ENCODE results near the gene CFAP210. TPM values are rescaled to one million over a fixed set of nuclear protein-coding genes. Genes with fewer than 3 reads are reported as not detected.

The CFAP210 gene
- total RNA-seq, 2 donors from 2014 or later = not detected

DNA sequence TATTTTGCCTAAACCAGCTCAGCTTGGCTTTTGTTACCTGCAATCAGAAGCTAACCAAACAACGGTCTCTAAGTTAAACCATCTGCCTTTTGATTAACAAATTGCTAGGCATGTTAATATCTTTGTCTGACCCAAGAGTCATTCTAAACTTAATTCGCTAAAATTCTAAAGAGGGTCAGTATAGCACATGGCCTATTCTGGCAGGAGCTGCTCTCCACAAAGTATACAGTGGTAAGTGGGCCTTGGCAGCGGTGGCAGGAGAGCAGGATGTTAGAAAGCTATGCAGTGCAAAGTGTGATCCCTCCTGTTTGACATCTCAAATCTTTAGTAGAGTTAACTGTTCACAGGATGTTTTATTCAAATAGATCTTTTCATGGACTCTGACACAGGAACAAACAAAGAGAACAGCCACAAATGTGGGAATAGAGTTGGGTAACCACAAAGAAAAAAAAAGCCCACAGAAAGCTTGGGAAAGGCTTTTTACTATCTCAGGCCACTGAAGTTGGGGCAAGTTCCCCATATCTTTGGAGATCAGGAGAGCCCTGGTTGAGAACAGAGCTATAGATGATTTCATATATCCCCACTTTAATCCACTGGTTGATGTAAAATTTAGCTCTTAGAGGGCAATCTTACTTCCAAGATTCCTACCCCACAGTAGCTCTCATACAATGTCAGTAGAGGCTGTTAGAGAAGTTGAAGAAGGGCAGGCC lies 10.6 kb downstream of the CFAP210 start:
- DNase-seq (ENCODE audit: low spot score) = no peak

DNA sequence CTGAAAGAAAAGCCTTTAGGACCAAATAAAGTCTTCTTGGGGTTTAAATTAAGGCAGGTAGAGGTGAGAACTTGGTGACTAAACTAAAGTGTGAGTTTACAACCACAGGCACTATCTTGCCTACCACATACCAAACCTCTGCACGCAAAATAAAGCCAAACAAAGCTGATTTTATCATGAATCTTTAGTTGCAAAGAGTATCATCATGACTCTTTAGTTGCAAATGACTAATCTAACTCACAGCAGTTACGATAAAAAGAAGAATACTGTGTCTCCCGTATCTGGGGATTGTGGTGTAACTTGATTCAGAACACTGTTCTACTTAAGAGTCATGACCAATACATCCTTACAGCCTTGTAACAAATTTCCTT lies 11.2 kb downstream of the CFAP210 start:
- intact Hi-C loops (cut with DNase I) = no loop called here
- DNase-seq (ENCODE audit: low spot score) = no peak

More for the DNA sequence above, 10.6 kb downstream of the CFAP210 start:
- intact Hi-C loops (cut with DNase I) = no loop called here

DNA sequence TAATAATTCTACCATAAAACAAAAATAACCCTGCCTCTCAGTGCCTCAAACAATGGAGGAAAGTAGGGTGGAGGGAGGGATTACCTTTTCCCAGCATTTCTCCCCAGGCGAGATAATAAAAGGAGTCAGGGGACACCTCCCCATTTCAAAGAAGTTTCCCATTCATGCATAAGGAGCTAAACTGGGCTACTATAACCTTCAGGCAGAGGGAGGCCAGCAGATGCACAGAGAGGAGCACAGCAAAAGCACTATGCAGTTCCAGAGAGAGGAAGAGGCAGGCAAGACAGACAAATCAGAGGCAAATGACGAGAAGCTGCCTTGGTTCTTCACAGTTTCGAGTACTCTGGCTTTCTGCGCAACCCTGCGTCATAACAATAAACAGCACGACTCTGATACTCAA lies 17.4 kb downstream of the CFAP210 start:
- intact Hi-C loops (cut with DNase I) = no loop called here
- DNase-seq (ENCODE audit: low spot score) = no peak

DNA sequence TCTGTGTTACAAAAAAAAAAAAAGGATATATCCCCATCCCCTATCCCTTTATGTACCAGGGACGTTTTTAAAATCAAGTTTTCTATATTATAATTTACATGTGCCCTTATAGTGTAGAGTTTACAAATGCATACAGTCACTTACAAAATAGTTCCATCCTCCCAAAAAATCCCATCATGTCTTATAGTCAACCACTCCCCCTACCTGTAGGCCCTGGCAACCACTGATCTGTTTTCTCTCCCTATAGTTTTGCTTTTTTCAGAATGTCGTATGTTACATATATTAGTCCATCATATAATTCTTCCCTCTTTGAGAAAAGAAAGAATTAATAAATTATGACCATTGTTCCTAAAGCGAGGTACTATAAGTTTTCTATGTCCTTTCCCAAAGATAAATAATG lies 17.8 kb downstream of the CFAP210 start:
- no peak for DNase-seq (ENCODE audit: low spot score)
- intact Hi-C loops (cut with DNase I) = no loop called here

DNA sequence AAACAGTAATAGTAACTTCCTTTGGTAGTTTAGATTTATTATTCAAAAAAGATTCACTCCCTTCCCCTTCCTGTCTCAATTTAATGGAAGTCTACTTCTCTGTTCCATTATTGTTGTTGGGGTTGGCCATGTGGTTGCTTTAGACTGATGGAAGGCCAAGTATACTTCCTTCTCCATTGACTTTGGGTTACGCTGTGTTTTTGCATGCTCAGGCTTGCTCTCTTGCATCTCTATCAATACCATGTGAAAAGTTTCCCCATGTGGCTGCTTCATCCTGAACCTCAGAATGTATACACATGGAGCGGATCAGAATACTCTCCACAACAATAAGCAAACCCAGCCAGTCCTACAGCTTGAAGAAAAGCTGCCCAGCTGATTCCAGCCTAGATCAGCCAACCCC lies 20.3 kb downstream of the CFAP210 start:
- DNase-seq (ENCODE audit: low spot score) = no peak
- intact Hi-C loops (cut with DNase I) = no loop called here

DNA sequence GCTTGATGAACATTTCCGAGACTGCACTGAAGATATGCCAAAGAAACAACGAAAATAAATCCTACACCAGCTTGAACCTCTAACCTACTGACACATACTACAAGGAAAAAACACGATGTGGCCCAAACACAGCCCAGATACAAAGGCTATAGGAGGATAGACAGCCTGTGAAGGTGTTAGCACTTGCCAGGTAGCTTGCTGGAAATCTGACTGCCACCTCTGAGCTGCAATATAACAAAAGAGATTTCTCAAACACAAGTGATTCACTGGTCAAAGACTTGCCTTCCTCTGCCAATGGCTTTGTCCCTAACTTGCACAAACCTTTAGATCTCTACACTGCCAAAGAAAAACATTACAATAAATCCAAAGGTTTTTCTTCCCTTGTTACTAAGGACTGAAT lies 21.1 kb downstream of the CFAP210 start:
- intact Hi-C loops (cut with DNase I) = no loop called here
- no peak for DNase-seq (ENCODE audit: low spot score)

DNA sequence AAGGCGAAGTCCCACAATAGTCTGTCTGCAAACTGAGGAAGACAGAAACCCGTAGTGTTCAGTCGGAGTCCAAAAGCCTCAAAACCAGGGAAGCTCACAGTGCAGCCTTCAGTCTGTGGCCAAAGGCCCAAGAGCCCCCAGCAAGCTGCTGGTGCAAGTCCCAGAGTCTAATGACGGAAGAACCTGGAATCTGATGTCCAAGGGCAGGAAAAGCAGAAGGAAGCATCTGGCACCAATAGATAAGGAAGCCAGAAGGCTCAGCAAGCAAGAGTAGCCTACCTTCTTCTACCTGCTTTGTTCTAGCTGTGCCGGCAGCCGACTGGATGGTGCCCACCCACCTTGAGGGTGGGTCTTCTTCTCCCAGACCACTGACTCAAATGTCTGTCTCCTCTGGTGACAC lies 21.8 kb downstream of the CFAP210 start:
- intact Hi-C loops (cut with DNase I) = no loop called here
- DNase-seq (ENCODE audit: low spot score) = no peak

DNA sequence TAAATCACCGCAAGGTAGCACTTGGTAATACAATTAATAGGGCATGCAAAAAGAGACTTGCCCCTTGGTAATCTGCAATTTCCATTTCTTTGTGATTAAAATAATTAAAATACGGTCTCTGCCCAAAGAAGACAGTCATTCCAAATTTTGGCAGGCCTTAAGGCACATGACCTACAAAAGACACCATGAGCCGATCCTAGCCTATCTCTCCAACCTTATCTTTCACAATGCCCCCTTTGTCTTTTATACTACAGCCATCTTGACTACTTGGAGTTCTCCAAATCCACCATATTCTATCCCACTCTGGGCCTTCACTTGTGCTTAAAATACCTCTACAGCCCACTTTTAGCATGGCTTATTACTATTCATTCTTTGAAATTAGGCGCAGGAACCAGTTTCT lies 23.3 kb downstream of the CFAP210 start:
- intact Hi-C loops (cut with DNase I) = no loop called here
- DNase-seq (ENCODE audit: low spot score) = no peak

DNA sequence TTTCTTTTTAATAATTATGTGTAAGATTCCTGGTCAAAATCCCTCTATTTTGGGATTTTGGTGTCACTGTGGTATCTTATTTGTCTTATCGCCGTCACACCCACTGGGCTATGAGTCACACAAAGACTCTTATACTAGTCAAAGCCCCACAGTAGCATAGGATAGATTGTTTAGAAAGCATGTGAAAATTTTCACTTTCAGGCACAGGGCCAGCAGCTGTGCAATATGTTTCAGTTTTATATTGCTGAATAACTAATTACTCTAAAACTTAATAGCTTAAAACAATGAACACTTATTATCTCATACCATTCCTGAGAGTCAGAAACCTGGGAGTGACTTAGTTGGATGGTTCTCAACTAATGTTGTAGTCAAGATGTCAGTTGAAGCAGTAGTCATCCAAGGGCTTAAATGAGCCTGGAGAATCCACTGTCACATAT lies 24.0 kb downstream of the CFAP210 start:
- no peak for DNase-seq (ENCODE audit: low spot score)
- intact Hi-C loops (cut with DNase I) = no loop called here

DNA sequence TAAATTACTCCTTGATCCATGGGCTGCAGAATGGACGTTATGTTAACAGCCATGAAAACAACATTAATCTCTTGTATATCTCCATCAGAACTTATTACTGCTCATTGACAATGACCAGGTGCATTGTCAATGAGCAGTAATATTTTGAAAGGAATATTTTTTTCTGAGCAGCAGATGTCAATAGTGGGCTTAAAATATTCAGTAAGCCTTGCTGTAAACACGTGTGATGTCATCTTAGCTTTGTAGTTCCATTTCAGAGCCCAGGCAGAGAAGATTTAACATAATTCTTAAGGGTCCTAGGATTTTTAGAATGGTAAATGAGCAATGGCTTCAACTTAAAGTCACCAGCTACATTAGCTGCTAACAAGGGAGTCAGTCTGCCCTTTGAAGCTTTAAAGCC lies 26.6 kb downstream of the CFAP210 start:
- intact Hi-C loops (cut with DNase I) = no loop called here
- no peak for DNase-seq (ENCODE audit: low spot score)

DNA sequence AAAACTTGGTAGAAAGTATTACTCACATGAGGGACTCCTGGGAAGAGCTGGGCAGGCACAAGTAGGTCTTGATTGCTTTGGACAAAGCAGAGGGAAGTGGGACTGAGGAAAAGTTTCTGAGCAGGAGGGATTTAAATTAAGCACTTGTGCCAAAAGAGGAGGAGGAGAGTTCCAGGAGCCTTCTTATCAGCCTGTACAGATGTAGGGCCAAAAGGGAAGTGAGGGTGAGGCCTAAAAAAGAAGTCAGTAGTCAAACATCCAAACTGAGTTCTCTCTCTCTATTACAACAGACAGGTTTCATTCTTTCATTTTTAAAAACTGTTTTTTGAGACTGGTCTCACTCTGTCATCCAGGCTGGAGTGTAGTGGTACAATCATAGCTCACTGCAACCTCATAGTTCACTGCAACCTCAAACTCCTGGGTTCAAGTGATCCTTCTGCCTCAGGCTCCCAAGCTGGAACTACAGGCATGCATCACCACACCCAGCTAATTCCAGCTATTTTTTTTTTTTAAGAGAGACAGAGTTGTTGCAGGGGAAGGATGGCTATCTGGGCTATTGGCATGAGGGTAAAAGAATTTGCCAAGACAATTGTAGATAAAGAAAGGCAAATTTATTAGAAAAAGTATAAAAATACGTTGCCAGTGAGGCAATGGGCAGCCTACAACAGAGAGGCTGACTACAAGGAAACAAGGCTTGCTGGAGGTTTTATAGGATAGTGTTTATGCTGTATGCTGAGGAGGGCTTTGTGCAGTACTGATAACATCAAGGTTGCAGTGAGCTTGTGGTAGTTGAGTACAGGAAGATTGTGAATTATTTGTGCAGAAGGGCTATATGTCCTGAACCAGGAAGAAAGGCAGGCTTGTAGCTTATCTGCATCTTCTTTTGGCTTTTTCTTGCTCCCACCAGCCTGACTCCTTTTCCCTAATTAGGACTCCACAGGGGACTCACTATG lies 29.0 kb downstream of the CFAP210 start:
- DNase-seq (ENCODE audit: low spot score) = no peak
- intact Hi-C loops (cut with DNase I) = no loop called here

DNA sequence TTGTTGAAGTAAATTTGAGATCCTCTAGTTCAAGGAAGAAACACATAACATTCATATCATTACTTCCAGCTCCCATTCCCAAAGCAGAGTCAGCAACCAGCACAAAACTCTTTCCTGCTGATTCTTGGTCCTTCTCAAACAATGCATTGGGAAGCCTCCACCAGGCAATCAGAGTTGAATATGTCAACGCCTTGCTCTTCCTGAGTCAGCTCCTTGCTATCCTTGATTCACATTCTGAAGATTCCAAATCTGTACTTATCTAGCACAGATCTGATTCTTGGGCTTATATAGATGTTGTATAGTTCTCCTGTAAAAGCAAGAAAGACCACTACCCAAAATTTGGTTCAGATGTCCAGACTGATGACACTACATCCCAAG lies 29.6 kb downstream of the CFAP210 start:
- DNase-seq (ENCODE audit: low spot score) = no peak
- intact Hi-C loops (cut with DNase I) = no loop called here

DNA sequence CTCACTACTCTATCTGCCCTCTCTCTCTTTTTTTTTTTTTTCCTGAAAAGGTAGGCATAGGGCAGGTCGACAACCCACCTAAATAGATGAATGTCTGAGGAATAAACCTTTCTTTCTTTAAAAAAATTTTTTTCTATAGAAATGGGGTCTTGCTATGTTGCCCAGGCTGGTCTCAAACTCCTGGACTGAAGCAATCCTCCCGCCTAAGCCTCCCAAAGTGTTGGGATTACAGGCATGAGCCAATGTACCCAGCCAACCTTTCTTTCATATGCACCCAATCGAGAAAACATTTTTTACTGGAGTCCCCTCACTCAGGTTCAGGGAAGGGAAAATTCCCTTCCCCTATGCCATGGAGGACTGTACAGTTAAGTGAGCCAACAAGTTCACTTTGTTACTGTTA lies 31.0 kb downstream of the CFAP210 start:
- intact Hi-C loops (cut with DNase I) = no loop called here
- DNase-seq (ENCODE audit: low spot score) = no peak

DNA sequence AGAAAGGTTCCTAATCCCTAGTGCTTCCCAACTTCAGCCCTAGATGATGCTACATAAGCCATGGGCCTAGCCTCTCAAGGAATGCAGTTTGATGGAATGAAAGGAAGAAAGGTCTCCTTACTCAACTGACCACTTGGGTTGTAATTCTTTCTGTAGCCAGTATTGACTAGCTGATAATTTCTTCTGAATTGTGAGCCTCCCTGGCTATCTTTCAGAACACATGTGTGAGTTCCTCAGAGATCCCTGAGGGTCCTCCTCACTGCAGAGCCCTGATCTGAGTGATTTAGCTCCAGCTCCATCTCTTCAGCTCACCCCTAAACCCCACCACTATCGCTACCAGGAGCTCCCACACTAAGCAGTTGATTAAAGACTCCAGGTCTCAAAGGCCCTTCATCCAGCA lies 31.5 kb downstream of the CFAP210 start:
- no peak for DNase-seq (ENCODE audit: low spot score)
- intact Hi-C loops (cut with DNase I) = no loop called here

DNA sequence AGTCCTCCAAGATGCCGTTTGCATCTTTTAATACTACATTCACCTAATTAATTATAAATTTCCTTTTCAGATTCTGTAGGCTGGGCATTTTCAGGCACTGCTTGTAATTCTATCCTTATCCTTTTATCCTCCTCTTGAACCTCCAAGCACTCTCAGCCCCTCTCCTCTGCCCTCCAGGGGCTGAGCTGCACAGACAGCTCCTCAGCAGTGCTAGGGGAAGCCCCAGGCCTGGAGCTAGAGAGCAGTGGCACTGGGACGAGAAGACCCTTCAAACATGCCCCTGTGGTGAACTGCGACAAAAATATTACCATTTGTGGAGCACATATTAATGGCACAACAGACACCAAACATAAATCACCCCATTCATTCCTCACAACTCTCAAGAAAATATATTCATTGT lies 32.9 kb downstream of the CFAP210 start:
- intact Hi-C loops (cut with DNase I) = no loop called here
- no peak for DNase-seq (ENCODE audit: low spot score)

DNA sequence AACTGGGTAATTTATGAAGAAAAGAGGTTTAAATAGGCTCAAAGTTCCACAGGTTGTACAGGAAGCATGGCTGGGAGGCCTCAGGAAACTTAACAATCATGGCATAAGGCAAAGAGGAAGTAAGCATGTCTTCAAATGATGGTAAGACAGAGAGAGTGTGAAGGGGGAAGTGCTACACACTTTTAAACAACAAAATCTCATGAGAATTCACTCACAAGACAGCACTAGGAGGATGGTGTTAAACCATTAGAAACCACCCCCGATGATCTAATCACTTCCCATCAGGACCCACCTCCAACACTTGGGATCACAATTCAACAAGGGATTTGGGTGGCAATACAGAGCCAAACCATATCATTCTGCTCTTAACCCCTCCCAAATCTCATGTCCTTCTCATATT lies 34.9 kb downstream of the CFAP210 start:
- no peak for DNase-seq (ENCODE audit: low spot score)
- intact Hi-C loops (cut with DNase I) = no loop called here

DNA sequence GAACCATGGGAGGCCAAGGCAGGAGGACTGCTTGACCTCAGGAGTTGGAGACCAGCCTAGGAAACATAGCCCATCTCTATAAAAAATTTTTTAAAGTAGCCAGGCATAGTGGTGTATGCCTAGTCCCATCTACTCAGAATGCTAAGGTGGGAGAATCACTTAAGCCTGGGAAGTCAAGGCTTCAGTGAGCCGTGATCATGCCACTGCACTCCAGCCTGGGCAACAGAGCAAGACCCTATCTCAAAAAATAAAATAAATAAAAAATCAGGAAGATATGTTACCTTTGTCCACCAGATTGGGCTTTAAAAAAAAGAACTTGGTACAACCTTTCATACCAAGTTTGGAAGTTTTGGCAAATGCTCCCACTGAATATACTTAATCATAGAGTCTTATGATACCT lies 35.3 kb downstream of the CFAP210 start:
- no peak for DNase-seq (ENCODE audit: low spot score)
- intact Hi-C loops (cut with DNase I) = no loop called here

DNA sequence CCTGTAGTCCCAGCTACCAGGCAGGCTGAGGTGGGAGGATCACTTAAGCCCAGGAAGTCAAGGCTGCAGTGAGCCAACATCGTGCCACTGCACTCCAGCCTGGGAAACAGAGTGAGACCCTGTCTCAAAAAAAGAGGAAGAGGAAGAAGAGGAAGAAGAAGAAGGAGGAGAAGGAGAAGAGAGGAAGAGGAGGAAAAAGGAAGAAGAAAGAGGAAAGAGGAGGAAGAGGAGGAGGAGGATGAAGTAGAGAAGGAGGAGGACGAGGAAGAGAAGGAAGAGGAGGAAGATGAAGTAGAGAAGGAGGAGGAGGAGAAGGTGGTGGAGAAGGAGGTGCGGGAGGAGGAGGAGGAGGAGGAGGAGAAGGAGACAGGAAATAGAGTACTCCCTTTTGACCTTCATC lies 38.0 kb downstream of the CFAP210 start:
- intact Hi-C loops (cut with DNase I) = no loop called here
- DNase-seq (ENCODE audit: low spot score) = no peak

DNA sequence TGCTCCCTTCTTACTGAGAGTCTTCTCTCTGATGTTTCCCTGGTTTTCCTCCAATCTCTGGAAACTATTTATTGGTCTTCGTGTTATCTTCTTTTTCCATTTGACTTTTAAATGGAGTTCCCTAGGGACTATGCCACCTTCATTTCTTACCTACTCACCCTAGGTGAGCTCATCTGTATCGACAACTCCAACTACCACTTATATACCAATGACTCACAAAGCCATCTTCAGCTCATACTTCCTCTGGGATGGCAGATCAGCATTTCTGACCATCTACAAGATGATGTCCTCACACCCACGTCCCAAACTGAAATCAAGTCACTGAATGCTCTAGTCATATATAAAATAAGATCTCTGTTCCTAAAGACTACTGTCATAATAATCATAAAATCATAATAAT lies 40.6 kb downstream of the CFAP210 start:
- intact Hi-C loops (cut with DNase I) = no loop called here
- no peak for DNase-seq (ENCODE audit: low spot score)

DNA sequence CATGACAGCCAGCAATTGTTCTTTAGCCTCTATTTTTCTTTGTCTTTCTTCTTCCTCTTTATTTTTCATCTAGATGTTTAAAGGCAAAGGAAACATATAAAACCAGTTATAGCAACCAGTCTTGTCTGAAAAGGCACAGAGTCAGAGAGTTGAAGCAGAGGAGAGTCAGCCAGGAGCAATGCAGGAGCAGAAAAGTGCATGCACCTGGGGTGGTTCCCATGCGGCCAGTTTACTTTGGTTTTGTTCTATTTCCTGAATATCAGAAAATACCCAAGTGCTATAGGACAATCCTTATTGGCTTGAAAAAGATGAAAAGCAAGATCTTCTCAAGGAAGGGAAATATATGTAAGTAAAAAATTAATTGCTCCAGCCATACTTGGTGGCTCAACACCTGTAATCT lies 44.9 kb downstream of the CFAP210 start:
- no peak for DNase-seq (ENCODE audit: low spot score)

DNA sequence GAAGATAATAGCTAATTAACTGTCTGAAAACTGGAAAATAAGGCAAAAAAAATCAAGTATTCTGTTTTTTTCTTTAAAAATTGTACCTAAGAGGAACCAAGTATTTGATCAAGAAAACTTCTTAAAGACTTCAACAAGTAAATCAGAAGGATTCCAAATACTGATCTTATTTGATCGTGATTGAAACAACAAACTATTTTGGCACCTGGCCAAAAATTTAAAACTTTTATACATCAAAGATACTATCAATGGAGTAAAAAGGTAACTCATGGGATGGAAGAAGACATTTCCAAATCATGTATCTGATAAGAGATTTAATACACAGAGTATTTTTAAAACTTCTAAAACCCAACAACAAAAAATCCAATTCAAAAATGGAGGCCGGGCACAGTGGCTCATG lies 46.7 kb downstream of the CFAP210 start:
- intact Hi-C loops (cut with DNase I) = no loop called here
- DNase-seq (ENCODE audit: low spot score) = no peak

More for the DNA sequence above, 44.9 kb downstream of the CFAP210 start:
- intact Hi-C loops (cut with DNase I) = no loop called here

All from posterior vena cava (tissue), 2 donors.